GM19023 (cell line): ENCODE measurements around the gene DNAI4.
A peak's percentile ranks its signal among the peaks of the same experiment; 100 is the strongest.
"Not testable (repeated sequence)": the region's sequence is repeated elsewhere in the genome, so short reads cannot be mapped to it uniquely, and the experiment has no call there.

Source experiments
- ATAC-seq: cut with Tn5 transposase; IDR thresholded peaks from one replicate; pipeline ENCODE4 v1.9.1; 2021; ENCODE audit warnings: mild to moderate bottlenecking, moderate library complexity; ENCODE audit not compliant: unreplicated experiment

Gene DNAI4

GRCh38 chr1:66924756-66925557 is at the start of gene DNAI4, which contains the start of gene MIER1:
Gene DNAI4, minus strand, starts transcription at chr1:66924856. Its CDS starts 25 bp downstream, at chr1:66924831.
Gene MIER1, plus strand, starts transcription at chr1:66924990. Its CDS starts 39 bp downstream, at chr1:66925029.
- peak; percentile 95 for ATAC-seq

- ATAC-seq, result no peak
These were observed 43.9 kb upstream of the DNAI4 start for GRCh38 chr1:66968574-66968973.

GRCh38 chr1:66966188-66966873 is 41.7 kb upstream of the DNAI4 start:
- ATAC-seq, result not testable (repeated sequence)

- ATAC-seq, result no peak
These were observed 33.3 kb upstream of the DNAI4 start for GRCh38 chr1:66957938-66958337.

GRCh38 chr1:66954208-66954607 is 29.6 kb upstream of the DNAI4 start:
- peak; percentile 79 for ATAC-seq

- no peak for ATAC-seq
These were observed 26.9 kb upstream of the DNAI4 start for GRCh38 chr1:66951513-66951912.

GRCh38 chr1:66947267-66947666 is 22.6 kb upstream of the DNAI4 start:
- ATAC-seq, result no peak

GRCh38 chr1:66945316-66945715 is 20.7 kb upstream of the DNAI4 start:
- ATAC-seq, result no peak

GRCh38 chr1:66944330-66945274 is 19.9 kb upstream of the DNAI4 start:
- ATAC-seq, result no peak

- ATAC-seq, result no peak
These were observed 18.8 kb upstream of the DNAI4 start for GRCh38 chr1:66943361-66943969.

GRCh38 chr1:66940981-66941380 is 16.3 kb upstream of the DNAI4 start:
- no peak for ATAC-seq

GRCh38 chr1:66938613-66939012 is 14.0 kb upstream of the DNAI4 start:
- no peak for ATAC-seq

GRCh38 chr1:66937529-66938234 is 13.0 kb upstream of the DNAI4 start:
- no peak for ATAC-seq

- ATAC-seq, result no peak
These were observed 9.4 kb upstream of the DNAI4 start for GRCh38 chr1:66933887-66934700.

- no peak for ATAC-seq
These were observed 7.6 kb upstream of the DNAI4 start for GRCh38 chr1:66932291-66932690.

- ATAC-seq, result no peak
These were observed 6.9 kb upstream of the DNAI4 start for GRCh38 chr1:66931590-66931989.

- ATAC-seq, result no peak
These were observed 6.1 kb upstream of the DNAI4 start for GRCh38 chr1:66930823-66931174.

- peak; percentile 69 for ATAC-seq
These were observed 5.6 kb upstream of the DNAI4 start for GRCh38 chr1:66929999-66930822.

- ATAC-seq, result no peak
These were observed 5.0 kb upstream of the DNAI4 start for GRCh38 chr1:66929691-66929998.
